Anterior cingulate cortex (tissue), 58 donors: ENCODE measurements around the gene TRIM61.

Experiments used
- DNase-seq, 58 donors: peaks; one replicate each; lab custom pipeline; 2025; lab: John Stamatoyannopoulos, UW

Gene TRIM61

DNA sequence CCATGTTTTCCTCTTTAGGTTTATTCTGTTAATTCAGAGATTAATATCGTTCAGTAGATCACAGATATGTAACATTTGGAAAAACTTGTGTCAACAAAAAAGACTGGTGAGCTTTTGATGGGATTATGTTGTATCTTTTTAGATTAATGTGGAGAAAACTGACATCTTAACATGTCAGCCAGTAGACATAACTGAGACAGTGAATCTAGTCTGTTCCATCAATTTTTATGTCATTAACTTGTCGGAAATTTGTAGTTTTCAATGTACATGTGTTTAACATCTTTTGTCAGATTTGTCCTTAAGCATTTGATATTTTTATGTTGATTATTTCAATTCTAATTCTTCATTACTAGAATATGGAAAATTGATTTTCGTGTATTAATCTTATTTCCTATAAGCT lies 58.5 kb downstream of the TRIM61 start:
- DNase-seq: no peak
